Measurements from ENCODE around the gene EDIL3. TPM values are rescaled to one million over a fixed set of nuclear protein-coding genes. Genes with fewer than 3 reads are reported as not detected.

EDIL3 gene
- total and polyA plus RNA-seq, 2 donors (not counting 1 experiment from before 2014, with no cell fraction given): 12.1 to 149 TPM

GRCh38 chr5:84292788-84293653, 91.7 kb downstream of the EDIL3 start:
- DNase-seq (ENCODE audit: low read depth in 2 of 2): peak in 1 of 2 donors; percentile 18
- Histone ChIP-seq H3K79me2 (ENCODE audit: control insufficient read depth, insufficient read depth, low read length) (no peaks in the 10 kb centered on the region), H3K9me3 (ENCODE audit: control insufficient read depth, insufficient read depth, low read depth, low read length) (no peaks in the 10 kb centered on the region), H3K9ac (ENCODE audit: insufficient read depth, low read length) (no peak overlapping the region), H4K20me1 (ENCODE audit: control insufficient read depth, extremely low read depth, insufficient read depth, low read length) (no peaks in the 10 kb centered on the region), H3K4me3 (replicated peaks in 1 of 4; ENCODE audit: control extremely low read depth in 1 of 4, insufficient read depth in 1 of 4, low read depth in 3 of 4, low read length in 4 of 4) (no peak overlapping the region), H3K4me2 (ENCODE audit: extremely low read depth, insufficient read depth, low read length) (no peak overlapping the region), H3K27me3 (ENCODE audit: control insufficient read depth, insufficient read depth, low read length) (no peaks in the 10 kb centered on the region), H3K36me3 (ENCODE audit: control insufficient read depth, insufficient read depth, low read length) (no peaks in the 10 kb centered on the region), H3K27ac (ENCODE audit: insufficient read depth, low read length) (no peak overlapping the region), H3K4me1 (ENCODE audit: control insufficient read depth, extremely low read depth, insufficient read depth, low read length) (no peaks in the 10 kb centered on the region), H2AFZ (ENCODE audit: low read length) (no peak overlapping the region)
- no peak for TF ChIP-seq CTCF (conservative IDR thresholded peaks at IDR 0.05 in 1 of 2, IDR thresholded peaks at IDR 0.05 in 1 of 2; ENCODE audit: low read depth in 1 of 2, low read length in 2 of 2)
- TF ChIP-seq EZH2 (IDR thresholded peaks at IDR 0.05; ENCODE audit: low read length, missing control alignments): no peak

- no peak overlapping the region for H3K4me3 ChIP-seq (replicated peaks in 1 of 4; ENCODE audit: control extremely low read depth in 1 of 4, insufficient read depth in 1 of 4, low read depth in 3 of 4, low read length in 4 of 4)
- H3K36me3 ChIP-seq (ENCODE audit: control insufficient read depth, insufficient read depth, low read length): no peaks in the 10 kb centered on the region
- TF ChIP-seq EZH2 (IDR thresholded peaks at IDR 0.05; ENCODE audit: low read length, missing control alignments) (no peak), CTCF (conservative IDR thresholded peaks at IDR 0.05 in 1 of 2, IDR thresholded peaks at IDR 0.05 in 1 of 2; ENCODE audit: low read depth in 1 of 2, low read length in 2 of 2) (no peak)
- H3K79me2 ChIP-seq (ENCODE audit: control insufficient read depth, insufficient read depth, low read length): no peaks in the 10 kb centered on the region
- H2AFZ ChIP-seq (ENCODE audit: low read length): no peak overlapping the region
- no peaks in the 10 kb centered on the region for H3K4me1 ChIP-seq (ENCODE audit: control insufficient read depth, extremely low read depth, insufficient read depth, low read length)
- no peaks in the 10 kb centered on the region for H3K27me3 ChIP-seq (ENCODE audit: control insufficient read depth, insufficient read depth, low read length)
- H4K20me1 ChIP-seq (ENCODE audit: control insufficient read depth, extremely low read depth, insufficient read depth, low read length): no peaks in the 10 kb centered on the region
- no peaks in the 10 kb centered on the region for H3K9me3 ChIP-seq (ENCODE audit: control insufficient read depth, insufficient read depth, low read depth, low read length)
- no peak for DNase-seq (ENCODE audit: low read depth in 2 of 2)
- H3K9ac ChIP-seq (ENCODE audit: insufficient read depth, low read length): no peak overlapping the region
- H3K27ac ChIP-seq (ENCODE audit: insufficient read depth, low read length): no peak overlapping the region
- H3K4me2 ChIP-seq (ENCODE audit: extremely low read depth, insufficient read depth, low read length): no peak overlapping the region
Observed at GRCh38 chr5:84292000-84292642, 92.6 kb downstream of the EDIL3 start.

GRCh38 chr5:84290673-84291072, 94.0 kb downstream of the EDIL3 start:
- no peaks in the 10 kb centered on the region for H3K27me3 ChIP-seq (ENCODE audit: control insufficient read depth, insufficient read depth, low read length)
- H3K4me2 ChIP-seq (ENCODE audit: extremely low read depth, insufficient read depth, low read length): no peak overlapping the region
- H2AFZ ChIP-seq (ENCODE audit: low read length): no peak overlapping the region

More at GRCh38 chr5:84290673-84291072, 94.0 kb downstream of the EDIL3 start:
- no peaks in the 10 kb centered on the region for H3K79me2 ChIP-seq (ENCODE audit: control insufficient read depth, insufficient read depth, low read length)
- H3K9ac ChIP-seq (ENCODE audit: insufficient read depth, low read length): no peak overlapping the region
- no peak overlapping the region for H3K4me3 ChIP-seq (replicated peaks in 1 of 4; ENCODE audit: control extremely low read depth in 1 of 4, insufficient read depth in 1 of 4, low read depth in 3 of 4, low read length in 4 of 4)
- H4K20me1 ChIP-seq (ENCODE audit: control insufficient read depth, extremely low read depth, insufficient read depth, low read length): no peaks in the 10 kb centered on the region
- DNase-seq (ENCODE audit: low read depth in 2 of 2): no peak
- no peak for TF ChIP-seq CTCF (conservative IDR thresholded peaks at IDR 0.05 in 1 of 2, IDR thresholded peaks at IDR 0.05 in 1 of 2; ENCODE audit: low read depth in 1 of 2, low read length in 2 of 2)
- no peak for TF ChIP-seq EZH2 (IDR thresholded peaks at IDR 0.05; ENCODE audit: low read length, missing control alignments)
- H3K4me1 ChIP-seq (ENCODE audit: control insufficient read depth, extremely low read depth, insufficient read depth, low read length): no peaks in the 10 kb centered on the region
- H3K9me3 ChIP-seq (ENCODE audit: control insufficient read depth, insufficient read depth, low read depth, low read length): no peaks in the 10 kb centered on the region
- H3K27ac ChIP-seq (ENCODE audit: insufficient read depth, low read length): no peak overlapping the region
- H3K36me3 ChIP-seq (ENCODE audit: control insufficient read depth, insufficient read depth, low read length): no peaks in the 10 kb centered on the region

Data from fibroblast of lung (primary cell).